Adrenal gland (tissue), 12 donors: ENCODE data around the gene CDK2AP2. TPM values are rescaled to one million over a fixed set of nuclear protein-coding genes. Genes with fewer than 3 reads are reported as not detected.

Experiments
- DNase-seq, 7 donors: peaks; one replicate each; pipeline ENCODE4 v3.0.0-alpha.2; 2019 to 2020
- H3K27ac ChIP-seq, 5 donors: fragments of 200-600 bp; sonication (generic) in 4 of 5; 1 replicate in 3 of 5; 2 replicates in 2 of 5; pipeline versions ENCODE4 v1.5.1 to v1.8.0; 2016 to 2020; ENCODE audit warnings: mild to moderate bottlenecking in 1 of 5
- H3K27me3 ChIP-seq: fragments of 200-600 bp; 2 replicates; pipeline ENCODE4 v1.8.0; 2021
- H3K36me3 ChIP-seq, 2 donors: fragments of 200-600 bp; replicated peaks in 1 of 2; 1 replicate in 1 of 2; 2 replicates in 1 of 2; pipeline versions ENCODE4 v1.5.1 to v1.8.0; 2018 to 2022
- H3K4me1 ChIP-seq, 2 donors: fragments of 200-600 bp; replicated peaks in 1 of 2; 1 replicate in 1 of 2; 2 replicates in 1 of 2; pipeline versions ENCODE4 v1.5.1 to v1.8.0; 2018 to 2021
- H3K4me3 ChIP-seq, 4 donors: fragments of 200-600 bp; sonication (generic) in 3 of 4; one replicate each; pipeline ENCODE4 v1.5.1; 2016 to 2018
- H3K9me3 ChIP-seq, 3 donors: fragments of 200-600 bp; sonication (generic) in 1 of 3; replicated peaks in 1 of 3; 1 replicate in 2 of 3; 2 replicates in 1 of 3; pipeline versions ENCODE4 v1.5.1 to v1.8.0; 2016 to 2021
- POLR2A ChIP-seq, 2 donors: fragments of 450-650 bp; IDR thresholded peaks; one replicate each; pipeline ENCODE4 v1.6.1; 2017; ENCODE audit warnings: antibody characterized with exemption in 2 of 2, mild to moderate bottlenecking in 2 of 2, moderate library complexity in 1 of 2
- WGBS, 4 donors: extraction: QIAGEN DNeasy Blood & Tissue Kit in 2 of 4; methylation state at CpG; one replicate each; pipeline versions ENCODE4 v1.1.5 to v1.1.7; 2013 to 2017; 5-methylcytosine and 5-hydroxymethylcytosine counted together
- intact Hi-C, 2 donors: fragments of 100-400 bp; cut with DNase I; formaldehyde crosslinking; loops; one replicate each; pipeline versions ENCODE4 v1.14.1 to v1.15.0; 2022 to 2023
- polyA plus RNA-seq, 3 donors: library from polyadenylated mRNA; stranded (reverse); fragments of 200-250 nt in 2 of 3; fragments of 350-450 nt in 1 of 3; fragmentation: Illumina TruSeq in 1 of 3; extraction: RNeasy Lipid Tissue Mini Kit (QIAGEN cat#74804) in 1 of 3; gene quantifications; one replicate each; pipeline ENCODE4 v1.2.3, GENCODE V29; 2013 to 2014
- total RNA-seq, 9 donors: library from RNA; depleted of rRNA in 4 of 9; stranded (reverse); fragments of >200 nt in 4 of 9; fragments of 120-200 nt in 1 of 9; fragmentation: NEBNext Ultra II Directional in 1 of 9; extraction: Animal tissue kit (Norgen Biotek cat#: 25700) in 1 of 9; gene quantifications; one replicate each; pipeline versions ENCODE4 v1.1.0 to v1.2.4, GENCODE V29; 2013 to 2023
- TF ChIP-seq, protein P1 (sequence below), 6 experiments: fragments of 450-650 bp in 4 of 6; fragments of 200-600 bp in 2 of 6; sonication (generic) in 1 of 6; IDR thresholded peaks; 1 replicate in 5 of 6; 2 replicates in 1 of 6; pipeline versions ENCODE4 v1.5.1 to v1.8.0; 2016 to 2021; ENCODE audit warnings: antibody characterized with exemption in 6 of 6, mild to moderate bottlenecking in 2 of 6, moderate library complexity in 1 of 6
- donor health status: healthy with polysubstance abuse.
- donor health status: Bipolar disorder and iron deficiency.
- donor health status: DM: yes; HTN: yes; CAD: no.
- donor health status: DM: no; HTN: no; CAD: no.
- donor health status: DM: no; HTN: no; CAD: no.
- donor health status: DM: yes; HTN: yes; CAD: no.

Gene CDK2AP2
- total and polyA plus RNA-seq, 12 donors, result 34.0 to 218 (median 58.8) TPM

DNA sequence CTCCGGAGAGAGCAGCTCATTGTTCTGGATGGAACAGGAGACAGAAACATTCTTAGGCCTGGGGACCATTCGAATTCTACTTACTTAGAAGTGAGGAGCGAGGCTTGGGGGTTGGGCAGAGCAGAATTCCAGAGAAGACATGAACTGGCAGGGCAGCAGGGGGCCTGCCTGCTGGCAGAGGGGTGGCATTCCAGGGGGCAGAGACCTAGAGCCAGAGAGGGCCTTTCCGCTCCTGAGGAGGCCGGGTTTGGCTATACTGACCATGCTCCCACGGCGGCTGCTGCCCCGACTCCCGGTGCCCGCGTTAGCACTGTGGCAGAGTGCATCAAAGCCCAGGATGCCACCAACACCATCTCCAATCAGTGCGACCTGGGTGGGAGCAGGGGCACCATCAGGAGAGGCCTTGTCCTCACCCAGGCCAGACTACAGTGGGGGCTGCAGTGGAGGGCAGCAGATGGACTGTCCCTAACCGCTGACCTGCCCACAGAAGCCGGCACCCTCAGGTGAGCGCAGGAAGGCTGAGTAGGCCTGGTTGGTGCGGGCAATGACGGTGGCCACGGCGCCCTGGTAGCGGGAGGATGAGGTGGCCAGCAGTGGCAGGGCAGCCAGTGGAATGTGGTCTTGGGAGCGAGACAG, 10.2 kb downstream of the CDK2AP2 start:
- Histone ChIP-seq H3K36me3 (peaks cover 0 to 36% of the 10 kb centered on the region in 2 donors), H3K4me1 (no peaks in the 10 kb centered on the region), H3K27me3 (no peaks in the 10 kb centered on the region), H3K9me3 (no peaks in the 10 kb centered on the region), H3K4me3 (no peak overlapping the region), H3K27ac (no peak overlapping the region)
- no peak for TF ChIP-seq POLR2A (IDR thresholded peaks at IDR 0.05)
- TF ChIP-seq, protein P1, sequence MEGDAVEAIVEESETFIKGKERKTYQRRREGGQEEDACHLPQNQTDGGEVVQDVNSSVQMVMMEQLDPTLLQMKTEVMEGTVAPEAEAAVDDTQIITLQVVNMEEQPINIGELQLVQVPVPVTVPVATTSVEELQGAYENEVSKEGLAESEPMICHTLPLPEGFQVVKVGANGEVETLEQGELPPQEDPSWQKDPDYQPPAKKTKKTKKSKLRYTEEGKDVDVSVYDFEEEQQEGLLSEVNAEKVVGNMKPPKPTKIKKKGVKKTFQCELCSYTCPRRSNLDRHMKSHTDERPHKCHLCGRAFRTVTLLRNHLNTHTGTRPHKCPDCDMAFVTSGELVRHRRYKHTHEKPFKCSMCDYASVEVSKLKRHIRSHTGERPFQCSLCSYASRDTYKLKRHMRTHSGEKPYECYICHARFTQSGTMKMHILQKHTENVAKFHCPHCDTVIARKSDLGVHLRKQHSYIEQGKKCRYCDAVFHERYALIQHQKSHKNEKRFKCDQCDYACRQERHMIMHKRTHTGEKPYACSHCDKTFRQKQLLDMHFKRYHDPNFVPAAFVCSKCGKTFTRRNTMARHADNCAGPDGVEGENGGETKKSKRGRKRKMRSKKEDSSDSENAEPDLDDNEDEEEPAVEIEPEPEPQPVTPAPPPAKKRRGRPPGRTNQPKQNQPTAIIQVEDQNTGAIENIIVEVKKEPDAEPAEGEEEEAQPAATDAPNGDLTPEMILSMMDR (IDR thresholded peaks at IDR 0.05), result no peak
- intact Hi-C loops, result no loop called here
- 95 to 98% (median 96%) methylated on average over 7 to 21 of the region's 21 CpGs for WGBS, 4 donors
- DNase-seq, result no peak

DNA sequence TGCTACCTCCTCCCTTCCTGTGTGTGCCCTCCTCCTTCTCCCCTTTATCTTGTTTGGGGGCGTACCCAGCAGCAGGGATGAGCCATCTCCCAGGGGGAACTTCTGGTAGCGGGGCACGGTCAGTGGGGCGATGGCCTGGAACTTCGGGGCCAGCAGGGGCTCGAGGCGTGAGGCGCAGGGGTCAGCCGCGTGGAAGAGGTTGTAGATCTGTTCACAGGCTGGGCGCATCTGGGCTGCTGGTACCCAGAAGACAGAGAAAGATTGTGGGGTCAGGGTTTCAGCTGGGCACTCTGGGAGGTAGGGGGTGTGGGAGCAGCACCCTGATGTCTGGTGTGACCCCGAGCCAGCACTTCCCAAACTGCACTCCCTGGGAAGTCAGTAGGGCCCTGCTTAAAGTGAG, 11.8 kb downstream of the CDK2AP2 start:
- Histone ChIP-seq H3K27me3 (no peaks in the 10 kb centered on the region), H3K4me3 (no peak overlapping the region), H3K4me1 (no peaks in the 10 kb centered on the region), H3K9me3 (no peaks in the 10 kb centered on the region), H3K36me3 (peaks cover 0 to 52% of the 10 kb centered on the region in 2 donors), H3K27ac (no peak overlapping the region)
- DNase-seq, result no peak
- no peak for TF ChIP-seq POLR2A (IDR thresholded peaks at IDR 0.05)
- TF ChIP-seq, protein P1 (IDR thresholded peaks at IDR 0.05), result no peak
- intact Hi-C loops, result no loop called here
- 91 to 96% (median 92%) methylated on average over 5 to 12 of the region's 12 CpGs for WGBS, 4 donors

DNA sequence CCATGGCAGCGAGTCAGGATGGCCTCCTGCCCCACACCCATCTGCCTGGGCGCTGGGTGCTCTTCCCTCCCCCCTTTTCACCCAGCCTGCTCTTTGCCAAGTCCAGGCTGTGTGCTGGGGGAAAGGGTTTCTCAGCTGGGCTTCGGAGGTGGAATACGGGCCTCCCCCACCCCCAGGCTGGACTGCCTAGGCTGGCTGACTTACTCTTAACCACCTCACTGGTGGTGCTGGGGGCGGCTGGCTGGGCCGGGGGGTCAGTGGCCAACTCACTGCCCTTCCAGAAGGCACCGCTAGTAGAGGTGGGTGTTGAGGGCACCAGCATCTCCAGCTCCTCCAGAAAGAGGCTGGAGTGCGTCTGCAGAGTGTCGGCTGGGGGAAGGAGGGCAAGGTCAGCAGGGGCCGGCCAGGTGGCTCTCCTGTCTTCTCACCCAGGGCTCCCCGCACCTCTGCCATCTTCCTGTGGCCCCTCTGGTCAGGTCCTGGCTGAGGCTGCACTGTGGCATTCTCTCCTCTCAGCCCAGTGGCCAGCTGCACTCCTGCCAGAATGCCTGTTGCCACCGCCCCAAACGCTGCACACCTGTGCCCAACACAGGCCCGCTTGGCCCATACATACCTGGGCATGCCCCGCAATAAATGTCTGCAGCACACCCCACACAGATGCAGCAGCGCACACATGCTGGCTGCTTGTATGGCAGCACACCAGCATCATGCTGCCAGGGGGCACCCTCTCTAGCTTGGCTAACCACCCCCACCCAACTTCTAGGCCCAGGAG, 12.5 kb downstream of the CDK2AP2 start:
- intact Hi-C loops, result no loop called here
- no peaks in the 10 kb centered on the region for H3K27me3 ChIP-seq
- no peaks in the 10 kb centered on the region for H3K4me1 ChIP-seq
- no peak for DNase-seq
- H3K27ac ChIP-seq, result no peak overlapping the region
- peaks cover 0 to 59% of the 10 kb centered on the region in 2 donors for H3K36me3 ChIP-seq
- no peak for TF ChIP-seq POLR2A (IDR thresholded peaks at IDR 0.05)
- TF ChIP-seq, protein P1 (IDR thresholded peaks at IDR 0.05), result no peak
- 90 to 97% (median 92%) methylated on average over 5 to 16 of the region's 16 CpGs for WGBS, 4 donors
- no peaks in the 10 kb centered on the region for H3K9me3 ChIP-seq
- H3K4me3 ChIP-seq, result no peak overlapping the region

DNA sequence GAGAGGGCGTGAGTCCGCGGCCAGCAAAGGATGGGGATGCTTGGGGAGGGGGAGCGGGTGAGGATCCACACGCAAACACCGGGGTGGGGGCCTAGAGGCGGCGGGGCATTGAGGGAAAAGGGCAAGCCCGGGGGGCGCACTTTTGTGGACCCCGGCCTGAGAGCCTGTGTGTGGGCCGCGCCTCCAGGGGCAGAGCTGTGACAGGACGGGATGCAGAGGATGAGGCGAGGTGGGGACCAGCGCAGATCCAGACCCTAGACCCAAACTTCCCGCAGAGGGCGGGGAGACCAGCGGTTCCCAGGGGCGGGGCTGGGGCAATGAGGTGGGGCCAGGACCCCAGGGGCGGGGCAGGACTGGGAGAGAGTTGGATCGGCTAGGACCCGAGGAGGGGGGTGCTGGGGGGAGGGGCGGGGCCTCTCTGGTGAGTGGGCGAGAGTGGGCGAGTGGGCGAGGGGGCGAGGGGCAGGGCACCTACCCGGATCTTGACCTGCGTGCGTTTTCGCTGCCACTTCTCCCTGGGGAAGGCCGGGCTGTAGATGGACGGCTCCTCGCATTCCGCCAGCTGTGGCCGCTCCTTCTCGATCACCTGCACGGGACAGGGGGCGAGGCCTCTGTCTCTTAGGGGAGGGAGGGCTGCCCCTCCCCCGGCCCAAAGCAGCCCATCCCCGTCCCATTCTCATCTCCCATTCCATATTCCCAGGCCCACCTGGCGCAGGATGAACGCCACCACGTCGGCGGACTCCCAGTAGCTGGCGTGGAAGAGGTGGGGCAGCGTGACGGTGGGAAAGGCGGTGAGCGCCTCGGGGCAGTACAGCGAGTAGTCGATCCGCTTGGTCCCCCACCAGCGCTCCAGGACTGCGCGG, 13.4 kb downstream of the CDK2AP2 start:
- no peaks in the 10 kb centered on the region for H3K27me3 ChIP-seq
- TF ChIP-seq, protein P1 (IDR thresholded peaks at IDR 0.05), result no peak
- TF ChIP-seq POLR2A (IDR thresholded peaks at IDR 0.05), result no peak
- no peaks in the 10 kb centered on the region for H3K9me3 ChIP-seq
- WGBS, 4 donors, result 91 to 95% (median 94%) methylated on average over 48 to 59 of the region's 59 CpGs
- DNase-seq, result no peak
- H3K36me3 ChIP-seq, result peaks cover 0 to 67% of the 10 kb centered on the region in 2 donors
- intact Hi-C loops, result no loop called here
- no peaks in the 10 kb centered on the region for H3K4me1 ChIP-seq
- no peak overlapping the region for H3K27ac ChIP-seq
- no peak overlapping the region for H3K4me3 ChIP-seq
